Karpas-422 (cell line): ENCODE data around the gene TERF2IP. TPM values are rescaled to one million over a fixed set of nuclear protein-coding genes. Genes with fewer than 3 reads are reported as not detected.

Experiments
- DNase-seq: peaks from one replicate; pipeline ENCODE4 v3.0.0-alpha.2; 2015
- H2AFZ ChIP-seq: fragments of 200-600 bp; sonication (generic); 2 replicates; pipeline ENCODE4 v1.6.1; 2014; ENCODE audit warnings: antibody characterized with exemption, low read length, mixed read lengths
- H3K27ac ChIP-seq: fragments of 200-600 bp; sonication (generic); 2 replicates; pipeline ENCODE4 v1.5.1; 2014; ENCODE audit warnings: mild to moderate bottlenecking, low read length, moderate library complexity
- H3K27me3 ChIP-seq: fragments of 200-600 bp; sonication (generic); 2 replicates; pipeline ENCODE4 v1.6.1; 2014; ENCODE audit warnings: low read length, mixed read lengths
- H3K36me3 ChIP-seq: fragments of 200-600 bp; sonication (generic); 2 replicates; pipeline ENCODE4 v1.6.1; 2014; ENCODE audit warnings: low read length, mixed read lengths; ENCODE audit not compliant: insufficient read depth
- H3K4me1 ChIP-seq: fragments of 200-600 bp; sonication (generic); 2 replicates; pipeline ENCODE4 v1.6.1; 2014; ENCODE audit warnings: mild to moderate bottlenecking, low read length, mixed read lengths
- H3K4me2 ChIP-seq: fragments of 200-600 bp; sonication (generic); 2 replicates; pipeline ENCODE4 v1.6.1; 2014; ENCODE audit warnings: low read length, low read depth, mild to moderate bottlenecking; ENCODE audit not compliant: poor library complexity, severe bottlenecking
- H3K4me3 ChIP-seq: fragments of 200-600 bp; sonication (generic); 2 replicates; pipeline ENCODE4 v1.5.1; 2014; ENCODE audit warnings: mild to moderate bottlenecking, antibody characterized with exemption, low read length, mixed read lengths
- H3K79me2 ChIP-seq: fragments of 200-600 bp; sonication (generic); 2 replicates; pipeline ENCODE4 v1.6.1; 2014; ENCODE audit warnings: mild to moderate bottlenecking, low read length, mixed read lengths
- H3K9ac ChIP-seq: fragments of 200-600 bp; sonication (generic); 2 replicates; pipeline ENCODE4 v1.6.0; 2014; ENCODE audit warnings: low read length
- H3K9me2 ChIP-seq: fragments of 200-600 bp; sonication (generic), shearing (Covaris generic); replicated peaks from 2 replicates; pipeline ENCODE4 v1.6.0; 2014; ENCODE audit warnings: mild to moderate bottlenecking, low read length, moderate library complexity; ENCODE audit not compliant: insufficient read depth
- H3K9me3 ChIP-seq: fragments of 300-700, 200-600 bp; sonication (generic); 2 replicates; pipeline ENCODE4 v1.6.1; 2014; ENCODE audit warnings: low read length, mixed read lengths
- H4K20me1 ChIP-seq: fragments of 200-600 bp; sonication (generic); 2 replicates; pipeline ENCODE4 v1.6.1; 2014; ENCODE audit warnings: mild to moderate bottlenecking, antibody characterized with exemption, low read length, low read depth; ENCODE audit not compliant: insufficient read depth
- total RNA-seq: library from RNA; depleted of rRNA; stranded (reverse); fragments of >200 nt; shearing (Covaris generic); gene quantifications from 2 replicates; pipeline ENCODE4 v1.2.3, GENCODE V29; 2014; ENCODE audit warnings: low replicate concordance

Gene TERF2IP
- total RNA-seq, 1 experiment from 2014 or later: 50.2 TPM

DNA sequence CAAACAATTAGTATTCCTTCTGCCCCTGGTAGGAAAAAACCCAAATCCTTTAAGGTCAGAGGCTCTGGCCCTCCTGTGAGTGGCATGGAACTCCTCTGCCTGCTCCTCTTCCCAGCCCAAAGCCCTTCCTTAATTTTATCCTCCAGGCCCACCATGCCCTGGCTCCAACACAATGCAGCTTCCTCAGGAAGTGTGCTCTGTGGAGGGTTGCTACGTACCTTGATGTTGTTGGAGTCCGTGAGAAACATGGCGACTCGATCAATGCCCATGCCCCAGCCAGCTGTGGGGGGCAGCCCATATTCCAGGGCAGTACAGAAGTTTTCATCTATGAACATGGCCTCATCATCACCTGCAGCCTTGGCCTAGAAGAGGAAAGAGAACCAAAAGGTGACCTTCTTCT, 19.2 kb upstream of the TERF2IP start:
- no peak for DNase-seq
- H3K4me3 ChIP-seq: no peak overlapping the region
- no peaks in the 10 kb centered on the region for H4K20me1 ChIP-seq
- no peak overlapping the region for H3K4me2 ChIP-seq
- H3K79me2 ChIP-seq: no peaks in the 10 kb centered on the region
- no peak overlapping the region for H3K27ac ChIP-seq
- H3K9me3 ChIP-seq: no peaks in the 10 kb centered on the region
- H3K9me2 ChIP-seq: no peaks in the 10 kb centered on the region
- no peak overlapping the region for H2AFZ ChIP-seq
- no peaks in the 10 kb centered on the region for H3K27me3 ChIP-seq
- peaks cover 4% of the 10 kb centered on the region for H3K4me1 ChIP-seq
- H3K9ac ChIP-seq: no peak overlapping the region
- H3K36me3 ChIP-seq: peaks cover 44% of the 10 kb centered on the region

DNA sequence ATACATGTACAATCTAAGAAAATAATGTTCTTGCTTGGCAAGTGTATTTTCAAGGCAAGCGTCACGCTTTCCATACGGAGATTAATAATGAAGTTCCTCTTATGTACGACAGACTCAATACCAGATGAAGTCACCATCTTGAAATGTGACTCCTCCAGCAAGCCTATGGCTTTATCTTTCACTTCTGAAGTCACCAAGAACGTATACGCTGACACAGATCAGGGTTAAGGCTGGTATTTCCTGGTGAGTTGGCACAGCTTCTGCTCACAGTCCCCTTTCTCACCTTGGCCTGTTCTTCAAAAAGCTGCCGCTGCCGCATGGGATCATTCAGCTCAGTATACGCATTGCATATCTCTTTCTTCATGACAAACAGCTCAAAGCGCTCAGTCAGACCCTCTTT, 18.4 kb upstream of the TERF2IP start:
- no peaks in the 10 kb centered on the region for H3K4me1 ChIP-seq
- H3K9ac ChIP-seq: no peak overlapping the region
- no peaks in the 10 kb centered on the region for H3K79me2 ChIP-seq
- no peaks in the 10 kb centered on the region for H3K9me3 ChIP-seq
- no peaks in the 10 kb centered on the region for H3K27me3 ChIP-seq
- peaks cover 50% of the 10 kb centered on the region for H3K36me3 ChIP-seq
- H2AFZ ChIP-seq: no peak overlapping the region
- no peak for DNase-seq
- H3K4me2 ChIP-seq: no peak overlapping the region
- H3K4me3 ChIP-seq: no peak overlapping the region
- no peaks in the 10 kb centered on the region for H4K20me1 ChIP-seq
- H3K9me2 ChIP-seq: no peaks in the 10 kb centered on the region
- no peak overlapping the region for H3K27ac ChIP-seq

DNA sequence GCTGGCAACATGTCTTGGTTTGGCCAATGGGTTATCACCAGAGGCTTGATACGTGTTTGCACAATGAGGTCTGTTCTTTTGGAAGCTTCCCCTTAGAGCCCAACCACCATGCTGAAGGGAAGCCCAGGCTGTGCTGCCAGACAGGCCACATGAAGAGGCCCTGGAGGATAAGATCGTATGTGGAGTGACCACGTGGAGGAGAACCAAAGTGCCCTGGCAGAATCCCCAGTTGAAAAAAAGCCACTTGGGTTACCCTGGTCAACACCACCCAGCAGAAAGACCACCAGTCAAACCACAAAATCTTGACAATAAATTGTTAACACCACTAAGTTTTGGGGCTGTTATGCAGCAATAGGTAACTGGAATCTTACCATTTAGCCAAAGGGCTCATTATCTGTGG, 17.5 kb upstream of the TERF2IP start:
- no peaks in the 10 kb centered on the region for H3K4me1 ChIP-seq
- H3K9me2 ChIP-seq: no peaks in the 10 kb centered on the region
- no peak overlapping the region for H3K9ac ChIP-seq
- no peak for DNase-seq
- H3K4me2 ChIP-seq: no peak overlapping the region
- H3K36me3 ChIP-seq: peaks cover 56% of the 10 kb centered on the region
- H4K20me1 ChIP-seq: no peaks in the 10 kb centered on the region
- H3K9me3 ChIP-seq: no peaks in the 10 kb centered on the region
- H3K27ac ChIP-seq: no peak overlapping the region
- H3K79me2 ChIP-seq: no peaks in the 10 kb centered on the region
- no peaks in the 10 kb centered on the region for H3K27me3 ChIP-seq
- no peak overlapping the region for H3K4me3 ChIP-seq
- no peak overlapping the region for H2AFZ ChIP-seq

DNA sequence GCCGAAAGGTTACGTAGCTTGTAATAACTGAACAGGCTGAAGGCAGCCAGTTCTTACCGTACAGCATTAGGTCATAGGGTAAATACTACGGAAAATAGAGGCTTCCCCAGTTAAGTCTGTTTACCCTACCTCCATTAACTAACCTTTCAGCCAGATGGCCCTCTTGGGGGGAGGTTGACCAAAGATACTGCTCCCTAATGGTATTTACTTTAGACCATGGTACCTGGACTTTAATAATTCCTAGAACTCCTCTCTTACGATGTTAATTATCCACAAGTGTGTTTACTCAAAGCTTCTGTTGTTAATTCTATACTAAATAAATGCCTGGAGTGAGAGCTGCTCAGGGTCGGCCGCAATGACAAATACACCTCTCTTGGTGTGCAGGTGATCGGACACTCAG, 14.7 kb upstream of the TERF2IP start:
- no peak overlapping the region for H3K4me2 ChIP-seq

DNA sequence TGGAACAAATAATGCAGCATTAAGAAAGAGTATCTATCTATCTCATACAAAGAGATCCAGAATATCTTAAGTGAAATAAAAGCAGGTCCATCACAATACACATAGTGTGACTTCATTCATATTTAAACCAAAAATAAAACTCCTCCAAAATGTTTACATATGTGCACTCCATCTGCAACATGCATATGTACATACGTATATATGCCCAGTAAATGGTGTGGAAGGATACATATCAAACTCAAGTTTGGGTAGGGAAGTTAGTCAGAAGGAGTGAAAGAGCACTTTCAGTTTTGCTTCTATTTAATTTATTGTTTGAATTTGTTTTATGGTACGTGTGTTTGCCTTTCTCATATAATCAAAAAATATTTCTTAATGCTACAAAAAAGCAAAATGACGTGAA, 12.5 kb upstream of the TERF2IP start:
- Histone ChIP-seq H2AFZ (no peak overlapping the region), H3K27me3 (no peaks in the 10 kb centered on the region), H3K79me2 (peaks cover 14% of the 10 kb centered on the region), H3K9ac (no peak overlapping the region), H3K4me3 (no peak overlapping the region), H3K9me3 (no peaks in the 10 kb centered on the region), H3K9me2 (no peaks in the 10 kb centered on the region), H3K36me3 (peaks cover 57% of the 10 kb centered on the region), H3K4me1 (no peaks in the 10 kb centered on the region), H3K27ac (no peak overlapping the region), H4K20me1 (no peaks in the 10 kb centered on the region), H3K4me2 (no peak overlapping the region)
- no peak for DNase-seq

More for the DNA sequence above, 14.7 kb upstream of the TERF2IP start:
- no peaks in the 10 kb centered on the region for H4K20me1 ChIP-seq
- H2AFZ ChIP-seq: no peak overlapping the region
- DNase-seq: no peak
- H3K9me2 ChIP-seq: no peaks in the 10 kb centered on the region
- H3K4me1 ChIP-seq: no peaks in the 10 kb centered on the region
- no peaks in the 10 kb centered on the region for H3K27me3 ChIP-seq
- no peak overlapping the region for H3K9ac ChIP-seq
- H3K4me3 ChIP-seq: no peak overlapping the region
- H3K9me3 ChIP-seq: no peaks in the 10 kb centered on the region
- H3K36me3 ChIP-seq: peaks cover 64% of the 10 kb centered on the region
- H3K27ac ChIP-seq: no peak overlapping the region
- H3K79me2 ChIP-seq: peaks cover 4% of the 10 kb centered on the region; the same call in 1 of the 2 replicates

DNA sequence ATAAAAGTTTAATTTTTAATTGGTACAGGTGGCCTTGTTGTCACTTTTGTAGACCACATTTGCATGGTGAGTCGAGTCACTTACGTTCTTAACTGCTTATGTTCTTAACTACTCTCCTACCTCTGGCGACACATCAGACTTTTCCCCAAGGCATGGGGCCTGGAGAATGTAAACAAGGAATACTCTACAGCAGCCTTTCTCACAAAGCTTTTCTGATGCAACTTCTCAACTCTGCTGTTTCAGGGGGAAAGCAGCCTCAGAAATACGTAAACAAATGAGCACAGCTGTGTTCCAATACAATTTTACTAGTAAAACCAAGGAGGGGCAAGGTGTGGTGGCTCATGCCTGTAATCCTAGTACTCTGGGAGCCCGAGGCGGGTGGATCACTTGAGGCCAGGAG, 7.0 kb upstream of the TERF2IP start:
- H3K27ac ChIP-seq: no peak overlapping the region
- H3K27me3 ChIP-seq: no peaks in the 10 kb centered on the region
- DNase-seq: no peak
- peaks cover 12% of the 10 kb centered on the region for H3K4me1 ChIP-seq
- H3K9me2 ChIP-seq: no peaks in the 10 kb centered on the region
- no peak overlapping the region for H3K9ac ChIP-seq
- H3K4me2 ChIP-seq: no peak overlapping the region
- no peak overlapping the region for H2AFZ ChIP-seq
- peaks cover 63% of the 10 kb centered on the region for H3K79me2 ChIP-seq
- no peak overlapping the region for H3K4me3 ChIP-seq
- no peaks in the 10 kb centered on the region for H3K9me3 ChIP-seq
- peaks cover 20% of the 10 kb centered on the region for H4K20me1 ChIP-seq
- H3K36me3 ChIP-seq: peaks cover 63% of the 10 kb centered on the region

DNA sequence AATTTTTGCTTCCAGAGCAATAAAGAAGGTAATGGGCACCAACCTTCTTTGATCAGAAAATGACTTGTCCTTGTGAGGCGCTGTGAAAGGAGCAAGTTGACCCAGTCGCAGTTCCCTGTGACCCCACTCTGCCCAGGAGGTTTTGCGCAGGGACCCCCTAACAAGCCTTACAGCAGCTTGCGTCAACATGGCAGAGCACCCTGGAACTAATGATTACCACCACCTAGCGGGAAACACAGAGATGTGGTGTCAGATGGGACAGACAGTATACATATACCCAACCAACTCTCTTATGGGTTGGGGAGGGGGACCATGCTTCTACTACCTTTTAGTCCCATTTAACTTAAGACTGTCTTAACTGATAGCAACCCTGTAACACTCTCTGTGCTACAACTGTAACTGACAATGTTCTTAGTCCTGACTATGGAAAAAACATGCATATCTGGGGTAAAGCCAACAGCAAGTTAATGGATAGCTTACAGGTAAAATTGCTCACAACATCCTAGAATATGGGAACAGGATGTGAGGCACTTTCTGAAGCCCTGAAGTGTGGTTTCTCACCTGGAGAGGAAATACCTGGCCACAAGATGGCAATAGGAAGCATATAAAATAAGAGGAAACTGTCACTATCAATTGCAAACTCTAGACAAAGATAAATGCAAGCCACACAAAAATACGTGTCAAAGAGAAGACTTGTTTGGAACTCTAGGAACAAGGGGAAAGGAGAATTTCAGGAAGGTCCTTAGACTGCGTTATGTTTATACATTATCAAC, 3.1 kb upstream of the TERF2IP start:
- H3K4me2 ChIP-seq: peak overlapping the region; percentile 98
- no peak overlapping the region for H3K9ac ChIP-seq
- H3K79me2 ChIP-seq: peaks cover 85% of the 10 kb centered on the region
- no peak overlapping the region for H3K27ac ChIP-seq
- H3K36me3 ChIP-seq: peaks cover 45% of the 10 kb centered on the region; the same call in 1 of the 2 replicates
- H3K4me3 ChIP-seq: no peak overlapping the region
- peaks cover 24% of the 10 kb centered on the region for H3K4me1 ChIP-seq
- no peak for DNase-seq
- peaks cover 23% of the 10 kb centered on the region for H4K20me1 ChIP-seq
- H3K9me3 ChIP-seq: no peaks in the 10 kb centered on the region
- H3K9me2 ChIP-seq: no peaks in the 10 kb centered on the region
- no peaks in the 10 kb centered on the region for H3K27me3 ChIP-seq
- H2AFZ ChIP-seq: no peak overlapping the region

DNA sequence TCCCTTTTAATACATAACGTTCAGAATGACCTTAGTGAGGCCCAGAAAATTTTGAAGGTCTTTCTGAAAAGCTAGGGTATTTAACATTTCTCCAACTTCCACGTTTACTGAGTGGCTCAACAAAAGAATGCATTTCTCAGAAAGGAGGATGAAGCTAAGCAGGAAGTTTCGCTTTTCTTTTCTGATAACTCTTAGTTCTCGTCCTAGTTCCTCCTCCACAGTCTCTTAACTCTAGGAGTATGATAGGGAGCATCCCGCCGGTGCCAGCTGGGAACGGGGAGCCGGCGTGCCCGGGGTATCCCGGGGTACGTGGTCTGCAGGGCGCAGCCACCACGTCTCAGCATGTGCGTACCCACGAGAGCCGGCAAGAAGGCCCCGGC, 471 bp upstream of the TERF2IP start:
- peaks cover 21% of the 10 kb centered on the region for H4K20me1 ChIP-seq
- H3K27me3 ChIP-seq: no peaks in the 10 kb centered on the region
- peak overlapping the region; percentile 96 for H3K9ac ChIP-seq
- H3K4me2 ChIP-seq: peak overlapping the region; percentile 98
- H2AFZ ChIP-seq: peak overlapping the region; percentile 69; the same call in 1 of the 2 replicates
- no peak for DNase-seq
- peaks cover 50% of the 10 kb centered on the region for H3K4me1 ChIP-seq
- H3K27ac ChIP-seq: peak overlapping the region; percentile 39; the same call in 1 of the 2 replicates
- peak overlapping the region; percentile 95 for H3K4me3 ChIP-seq
- H3K9me3 ChIP-seq: no peaks in the 10 kb centered on the region
- H3K9me2 ChIP-seq: no peaks in the 10 kb centered on the region
- peaks cover 27% of the 10 kb centered on the region; the same call in 1 of the 2 replicates for H3K36me3 ChIP-seq
- peaks cover 94% of the 10 kb centered on the region for H3K79me2 ChIP-seq
